Esophagus muscularis mucosa (tissue), 4 donors: ENCODE results near the gene B9D2. TPM values are rescaled to one million over a fixed set of nuclear protein-coding genes. Genes with fewer than 3 reads are reported as not detected.
"Not testable (repeated sequence)": the region's sequence is repeated elsewhere in the genome, so short reads cannot be mapped to it uniquely, and the experiment has no call there.

ENCODE experiments used
- DNase-seq: peaks from one replicate; pipeline ENCODE4 v3.0.0-alpha.2; 2017; ENCODE audit errors: extremely low spot score
- H3K27ac ChIP-seq, 4 donors: fragments of 200-600 bp; sonication (generic); replicated peaks in 1 of 4; 1 replicate in 3 of 4; 2 replicates in 1 of 4; pipeline ENCODE4 v1.5.1; 2016 to 2019; ENCODE audit warnings: mild to moderate bottlenecking in 1 of 4
- H3K27me3 ChIP-seq, 4 donors: fragments of 200-600 bp; sonication (generic); one replicate each; pipeline versions ENCODE4 v1.5.1 to v1.6.0; 2016 to 2019
- H3K36me3 ChIP-seq, 4 donors: fragments of 200-600 bp; sonication (generic); one replicate each; pipeline ENCODE4 v1.5.1; 2016 to 2019
- H3K4me1 ChIP-seq, 4 donors: fragments of 200-600 bp; sonication (generic); one replicate each; pipeline ENCODE4 v1.5.1; 2016 to 2019
- H3K4me3 ChIP-seq, 4 donors: fragments of 200-600 bp; sonication (generic); 1 replicate in 2 of 4; 2 replicates in 2 of 4; pipeline ENCODE4 v1.5.1; 2016 to 2019; ENCODE audit warnings: mild to moderate bottlenecking in 4 of 4, moderate library complexity in 1 of 4
- H3K9me3 ChIP-seq, 4 donors: fragments of 200-600 bp; sonication (generic); 1 replicate in 3 of 4; 2 replicates in 1 of 4; pipeline ENCODE4 v1.5.1; 2016 to 2019
- EP300 ChIP-seq: sonication (generic); formaldehyde crosslinking; IDR thresholded peaks from one replicate; pipeline ENCODE4 v1.6.1; 2017; ENCODE audit warnings: antibody characterized with exemption
- POLR2A ChIP-seq: fragments of 450-650 bp; IDR thresholded peaks from one replicate; pipeline ENCODE4 v1.6.1; 2017; ENCODE audit warnings: antibody characterized with exemption, moderate library complexity, mild to moderate bottlenecking, low read depth
- POLR2AphosphoS5 ChIP-seq, 2 donors: sonication (generic); formaldehyde crosslinking; IDR thresholded peaks; one replicate each; pipeline ENCODE4 v1.6.1; 2017; ENCODE audit warnings: antibody characterized with exemption in 2 of 2
- WGBS: methylation state at CpG from one replicate; pipeline ENCODE4 v1.1.5; 2018; 5-methylcytosine and 5-hydroxymethylcytosine counted together
- intact Hi-C: fragments of 100-400 bp; cut with DNase I; formaldehyde crosslinking; loops from one replicate; pipeline ENCODE4 v1.15.1; 2023
- total RNA-seq, 4 donors: library from RNA; depleted of rRNA; stranded (reverse); fragments of >200 nt; gene quantifications; one replicate each; pipeline versions ENCODE4 v1.1.0 to v1.2.1, GENCODE V29; 2016
- TF ChIP-seq, protein P1 (sequence below), 3 experiments: fragments of 200-600 bp in 2 of 3; fragments of 450-650 bp in 1 of 3; sonication (generic) in 2 of 3; IDR thresholded peaks; one replicate each; pipeline ENCODE4 v1.5.1; 2017 to 2019; ENCODE audit warnings: antibody characterized with exemption in 3 of 3, mild to moderate bottlenecking in 2 of 3, moderate library complexity in 1 of 3

Gene B9D2
- total RNA-seq, 4 donors from 2014 or later, result 4.9 to 9.3 (median 6.9) TPM

DNA sequence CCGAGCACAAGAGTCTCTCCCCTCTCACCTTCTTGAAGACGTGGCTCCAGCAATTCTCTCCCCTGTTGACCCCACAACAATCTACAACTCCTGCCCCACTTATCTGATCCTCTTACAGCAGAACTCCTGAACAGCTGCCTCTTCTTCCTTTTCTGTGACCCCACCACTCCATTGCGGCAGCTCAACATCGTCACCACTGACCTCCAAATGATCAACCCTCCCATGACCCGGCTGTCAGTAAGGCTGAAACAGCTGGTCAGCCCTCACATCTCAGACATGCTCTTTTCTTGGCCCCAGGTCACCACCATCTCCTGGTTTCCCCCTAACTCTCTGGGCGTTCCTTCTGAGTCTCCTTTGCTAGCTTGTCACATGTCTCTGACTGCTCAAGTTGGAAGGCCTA, 31.4 kb upstream of the B9D2 start:
- H3K27me3 ChIP-seq, result no peaks in the 10 kb centered on the region
- H3K36me3 ChIP-seq, result peaks cover 7 to 26% (median 18%) of the 10 kb centered on the region in 4 donors
- intact Hi-C loops, result loop anchor here (5.0 kb wide), 1 partner anchor 42 kb away; the partner anchor contains the start of gene DMAC2
- WGBS, result 66% methylated on average over 6 of the region's 6 CpGs
- TF ChIP-seq, protein P1, sequence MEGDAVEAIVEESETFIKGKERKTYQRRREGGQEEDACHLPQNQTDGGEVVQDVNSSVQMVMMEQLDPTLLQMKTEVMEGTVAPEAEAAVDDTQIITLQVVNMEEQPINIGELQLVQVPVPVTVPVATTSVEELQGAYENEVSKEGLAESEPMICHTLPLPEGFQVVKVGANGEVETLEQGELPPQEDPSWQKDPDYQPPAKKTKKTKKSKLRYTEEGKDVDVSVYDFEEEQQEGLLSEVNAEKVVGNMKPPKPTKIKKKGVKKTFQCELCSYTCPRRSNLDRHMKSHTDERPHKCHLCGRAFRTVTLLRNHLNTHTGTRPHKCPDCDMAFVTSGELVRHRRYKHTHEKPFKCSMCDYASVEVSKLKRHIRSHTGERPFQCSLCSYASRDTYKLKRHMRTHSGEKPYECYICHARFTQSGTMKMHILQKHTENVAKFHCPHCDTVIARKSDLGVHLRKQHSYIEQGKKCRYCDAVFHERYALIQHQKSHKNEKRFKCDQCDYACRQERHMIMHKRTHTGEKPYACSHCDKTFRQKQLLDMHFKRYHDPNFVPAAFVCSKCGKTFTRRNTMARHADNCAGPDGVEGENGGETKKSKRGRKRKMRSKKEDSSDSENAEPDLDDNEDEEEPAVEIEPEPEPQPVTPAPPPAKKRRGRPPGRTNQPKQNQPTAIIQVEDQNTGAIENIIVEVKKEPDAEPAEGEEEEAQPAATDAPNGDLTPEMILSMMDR (IDR thresholded peaks at IDR 0.05), result no peak
- TF ChIP-seq POLR2A (no peak), EP300 (no peak), POLR2AphosphoS5 (IDR thresholded peaks at IDR 0.05) (no peak)
- no peak overlapping the region for H3K4me3 ChIP-seq
- no peaks in the 10 kb centered on the region for H3K9me3 ChIP-seq
- DNase-seq, result no peak
- H3K4me1 ChIP-seq, result peaks cover 18 to 43% (median 38%) of the 10 kb centered on the region in 4 donors
- H3K27ac ChIP-seq, result no peak overlapping the region

DNA sequence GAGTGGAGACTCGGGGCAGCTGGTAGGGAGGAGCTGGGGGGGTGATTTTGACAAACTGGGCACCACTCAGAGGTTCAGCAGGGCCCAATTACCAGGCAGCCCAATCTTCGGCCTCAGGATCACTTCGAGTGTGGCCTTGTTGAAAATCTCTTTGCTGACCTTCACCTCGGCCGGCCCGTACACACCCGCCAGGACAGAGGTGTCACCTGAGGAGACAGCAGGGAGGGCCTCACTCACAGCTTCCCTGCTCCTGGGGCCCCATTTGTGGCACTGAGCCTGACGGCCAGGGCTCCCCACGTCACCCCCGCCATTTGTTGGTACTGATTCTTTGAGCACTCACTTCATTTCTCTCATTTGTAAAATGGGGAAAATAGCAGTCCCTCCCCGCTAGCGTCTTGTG, 28.8 kb upstream of the B9D2 start:
- DNase-seq, result no peak
- 79% methylated on average over 12 of the region's 12 CpGs for WGBS
- Histone ChIP-seq H3K36me3 (peaks cover 11 to 52% (median 36%) of the 10 kb centered on the region in 4 donors), H3K27ac (no peak overlapping the region), H3K4me1 (peaks cover 6 to 22% (median 18%) of the 10 kb centered on the region in 4 donors), H3K4me3 (no peak overlapping the region), H3K27me3 (no peaks in the 10 kb centered on the region), H3K9me3 (no peaks in the 10 kb centered on the region)
- intact Hi-C loops, result no loop called here
- TF ChIP-seq POLR2A (no peak), EP300 (no peak), POLR2AphosphoS5 (IDR thresholded peaks at IDR 0.05) (no peak)
- TF ChIP-seq, protein P1 (IDR thresholded peaks at IDR 0.05), result no peak

- H3K27me3 ChIP-seq, result no peaks in the 10 kb centered on the region
- H3K27ac ChIP-seq, result no peak overlapping the region
- TF ChIP-seq POLR2A (no peak), EP300 (no peak), POLR2AphosphoS5 (IDR thresholded peaks at IDR 0.05) (no peak)
- TF ChIP-seq, protein P1 (IDR thresholded peaks at IDR 0.05), result no peak
- H3K4me3 ChIP-seq, result no peak overlapping the region
- intact Hi-C loops, result no loop called here
- WGBS, result 85% methylated on average over 11 of the region's 11 CpGs
- no peak for DNase-seq
- peaks cover 11 to 64% (median 41%) of the 10 kb centered on the region in 4 donors for H3K36me3 ChIP-seq
- H3K9me3 ChIP-seq, result no peaks in the 10 kb centered on the region
- H3K4me1 ChIP-seq, result peaks cover 3 to 16% (median 13%) of the 10 kb centered on the region in 4 donors
These were observed 27.7 kb upstream of the B9D2 start for GRCh38 chr19:41391618-41392017.

DNA sequence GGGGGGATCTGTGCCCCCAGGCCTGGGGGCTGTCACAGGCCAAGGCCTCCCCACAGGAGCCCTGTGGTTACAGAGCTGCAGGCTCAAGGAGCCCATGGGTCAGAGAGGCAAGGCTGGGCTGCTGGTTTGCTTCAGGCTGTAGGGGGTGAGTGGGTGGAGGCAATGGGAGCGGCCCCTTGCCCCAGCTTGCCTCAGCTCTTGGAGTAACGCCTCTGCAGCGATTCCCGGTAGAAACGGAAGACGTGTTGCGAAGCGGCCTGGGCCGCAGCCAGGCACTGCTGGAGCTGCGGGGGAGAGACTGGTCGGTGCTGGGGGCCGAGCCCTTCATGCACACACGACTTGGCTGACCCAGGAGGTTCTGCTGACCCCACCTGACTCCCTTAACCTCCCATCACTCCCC, 22.5 kb upstream of the B9D2 start:
- 91% methylated on average over 13 of the region's 13 CpGs for WGBS
- Histone ChIP-seq H3K4me1 (no peaks in the 10 kb centered on the region), H3K36me3 (peaks cover 11 to 89% (median 60%) of the 10 kb centered on the region in 4 donors), H3K27me3 (no peaks in the 10 kb centered on the region), H3K27ac (no peak overlapping the region), H3K4me3 (no peak overlapping the region), H3K9me3 (no peaks in the 10 kb centered on the region)
- no peak for TF ChIP-seq POLR2A
- TF ChIP-seq POLR2AphosphoS5 (IDR thresholded peaks at IDR 0.05), result no peak
- no peak for TF ChIP-seq EP300
- TF ChIP-seq, protein P1 (IDR thresholded peaks at IDR 0.05), result no peak
- intact Hi-C loops, result no loop called here
- no peak for DNase-seq

DNA sequence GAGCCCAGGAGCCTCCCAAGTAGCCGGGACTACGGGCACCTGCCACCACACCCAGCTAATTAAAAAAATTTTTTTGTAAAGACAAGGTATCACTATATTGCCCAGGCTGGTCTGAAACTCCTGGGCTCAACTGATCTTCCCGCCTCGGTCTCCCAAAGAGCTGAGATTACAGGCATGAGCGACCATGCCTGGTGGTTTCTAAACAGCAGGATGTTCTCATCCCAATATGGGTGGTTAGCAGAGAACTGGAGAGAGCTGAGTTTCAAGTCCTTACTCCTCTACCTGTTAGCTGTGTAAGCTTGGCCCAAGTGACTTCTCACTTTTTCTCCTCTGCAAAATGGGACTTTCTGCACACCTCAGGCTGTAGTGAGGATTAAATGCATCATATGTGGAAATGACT, 20.4 kb upstream of the B9D2 start:
- no peak for DNase-seq
- Histone ChIP-seq H3K27me3 (no peaks in the 10 kb centered on the region), H3K4me1 (no peaks in the 10 kb centered on the region), H3K27ac (no peak overlapping the region), H3K9me3 (no peaks in the 10 kb centered on the region), H3K4me3 (no peak overlapping the region), H3K36me3 (peaks cover 0 to 68% (median 40%) of the 10 kb centered on the region in 4 donors)
- 92% methylated on average over 5 of the region's 5 CpGs for WGBS
- intact Hi-C loops, result no loop called here
- TF ChIP-seq POLR2A (no peak), POLR2AphosphoS5 (IDR thresholded peaks at IDR 0.05) (no peak), EP300 (no peak)
- TF ChIP-seq, protein P1 (IDR thresholded peaks at IDR 0.05), result no peak

DNA sequence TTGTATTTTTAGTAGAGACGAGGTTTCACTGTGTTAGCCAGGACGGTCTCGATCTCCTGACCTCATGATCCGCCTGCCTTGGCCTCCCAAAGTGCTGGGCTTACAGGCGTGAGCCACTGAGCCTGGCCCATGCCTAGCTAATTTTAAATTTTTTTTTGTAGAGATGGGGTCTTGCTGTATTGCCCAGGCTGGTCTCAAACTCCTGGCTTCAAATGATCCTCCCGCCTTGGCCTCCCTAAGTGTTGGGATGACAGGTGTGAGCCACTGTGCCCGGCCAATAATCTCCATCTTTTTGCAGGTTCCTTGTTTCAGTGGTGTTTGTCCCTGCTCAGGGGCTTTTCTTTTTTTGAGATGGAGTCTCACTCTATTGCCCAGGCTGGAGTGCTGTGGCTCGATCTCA, 17.6 kb upstream of the B9D2 start:
- H3K4me3 ChIP-seq, DNase-seq, H3K27ac ChIP-seq, H3K9me3 ChIP-seq, H3K27me3 ChIP-seq, intact Hi-C loops: not testable (repeated sequence)
- H3K36me3 ChIP-seq, result peaks cover 0 to 40% (median 27%) of the 10 kb centered on the region in 4 donors
- 98% methylated on average over 8 of the region's 8 CpGs for WGBS
- peaks cover 4 to 20% (median 12%) of the 10 kb centered on the region in 4 donors for H3K4me1 ChIP-seq
